Panc1 (cell line): Measurements from ENCODE around the gene FAM199X. TPM values are rescaled to one million over a fixed set of nuclear protein-coding genes. Genes with fewer than 3 reads are reported as not detected.

Source experiments
- ATAC-seq: fragments of 200-7000 bp; cut with Tn5 transposase; 2 replicates; pipeline ENCODE4 v1.9.1; 2020; ENCODE audit warnings: mild to moderate bottlenecking, moderate library complexity
- BruUV-seq: library from RNA; stranded (reverse); fragments of 400-500 nt; replicated peaks from 2 replicates; lab custom pipeline; 2021; lab: Mats Ljungman, UMichigan
- CTCF ChIA-PET: fragments of 300-600 bp; sonication (Branson Sonifier 250); formaldehyde crosslinking; loops from one replicate; lab custom pipeline; 2022; ENCODE audit warnings: antibody characterized with exemption; lab: Charles Lee
- POLR2A ChIA-PET: fragments of 300-600 bp; sonication (Branson Sonifier 250); formaldehyde crosslinking; loops from one replicate; lab custom pipeline; 2022; ENCODE audit warnings: antibody characterized with exemption; lab: Charles Lee
- DNase-seq: peaks from one replicate; pipeline ENCODE4 v3.0.0-alpha.2; 2010; ENCODE audit warnings: low read depth, low spot score
- H3K27ac ChIP-seq: 2 replicates; pipeline ENCODE4 v1.5.1; 2011; ENCODE audit warnings: mild to moderate bottlenecking, low read length, inconsistent platforms
- H3K27me3 ChIP-seq: fragments of 200-500 bp; sonication (Bioruptor generic); 2 replicates; pipeline ENCODE4 v1.6.0; 2014; ENCODE audit warnings: low read length, inconsistent platforms; ENCODE audit not compliant: control insufficient read depth, insufficient read depth
- H3K36me3 ChIP-seq: fragments of 200-500 bp; sonication (Bioruptor generic); 2 replicates; pipeline ENCODE4 v1.5.1; 2014; ENCODE audit warnings: inconsistent platforms, mild to moderate bottlenecking, low read length, moderate library complexity; ENCODE audit not compliant: control insufficient read depth, insufficient read depth
- H3K4me1 ChIP-seq: 2 replicates; pipeline ENCODE4 v1.5.1; 2011; ENCODE audit warnings: inconsistent platforms, mild to moderate bottlenecking, low read length, moderate library complexity; ENCODE audit not compliant: control insufficient read depth, insufficient read depth
- H3K4me3 ChIP-seq, 2 experiments: 2 replicates each; pipeline ENCODE4 v1.5.1; 2011 to 2012; ENCODE audit warnings: low read depth in 2 of 2, low read length in 2 of 2, mild to moderate bottlenecking in 2 of 2, inconsistent platforms in 1 of 2, moderate library complexity in 1 of 2
- H3K9me3 ChIP-seq: fragments of 200-500 bp; sonication (Bioruptor generic); 2 replicates; pipeline ENCODE4 v1.5.1; 2014; ENCODE audit warnings: low read depth, mild to moderate bottlenecking, inconsistent platforms, low read length, moderate library complexity; ENCODE audit not compliant: control insufficient read depth, insufficient read depth
- POLR2AphosphoS5 ChIP-seq: IDR thresholded peaks from 2 replicates; pipeline ENCODE4 v1.6.1; 2012; ENCODE audit warnings: mild to moderate bottlenecking, low read depth, low read length, moderate library complexity
- SIN3A ChIP-seq: IDR thresholded peaks from 2 replicates; pipeline ENCODE4 v1.6.1; 2012; ENCODE audit warnings: low read depth, mild to moderate bottlenecking, low read length, moderate library complexity, borderline replicate concordance; ENCODE audit not compliant: insufficient read depth
- TCF7L2 ChIP-seq: IDR thresholded peaks from 2 replicates; pipeline ENCODE4 v1.6.1; 2011; ENCODE audit warnings: mild to moderate bottlenecking, low read depth, low read length, inconsistent platforms
- in situ Hi-C: cut with HindIII; loops from 2 replicates; pipeline ENCODE4 v1.10.0; 2016; ENCODE audit warnings: low sequenced_read_pairs, low pct_unique_long_range_greater_than_20kb
- intact Hi-C: fragments of 100-400 bp; cut with micrococcal nuclease; formaldehyde crosslinking; loops from one replicate; pipeline ENCODE4 v1.10.0; 2022; ENCODE audit not compliant: unreplicated experiment
- total RNA-seq: library from RNA; stranded (reverse); gene quantifications from one replicate; pipeline ENCODE4 v1.2.1, GENCODE V29; 2021; ENCODE audit not compliant: unreplicated experiment
- TF ChIP-seq, protein P1 (sequence below), 2 experiments: IDR thresholded peaks; 2 replicates each; pipeline ENCODE4 v1.6.1; 2011 to 2012; ENCODE audit warnings: low read depth in 2 of 2, control low read depth in 1 of 2, low read length in 1 of 2, mild to moderate bottlenecking in 1 of 2, moderate library complexity in 1 of 2; ENCODE audit not compliant: insufficient read depth in 1 of 2
- TF ChIP-seq, protein P2 (sequence below): fragments of 450-650 bp; IDR thresholded peaks from 2 replicates; pipeline ENCODE4 v1.5.1; 2017; ENCODE audit warnings: mild to moderate bottlenecking

FAM199X gene
- total RNA-seq, 1 experiment from 2014 or later: 56.8 TPM

DNA sequence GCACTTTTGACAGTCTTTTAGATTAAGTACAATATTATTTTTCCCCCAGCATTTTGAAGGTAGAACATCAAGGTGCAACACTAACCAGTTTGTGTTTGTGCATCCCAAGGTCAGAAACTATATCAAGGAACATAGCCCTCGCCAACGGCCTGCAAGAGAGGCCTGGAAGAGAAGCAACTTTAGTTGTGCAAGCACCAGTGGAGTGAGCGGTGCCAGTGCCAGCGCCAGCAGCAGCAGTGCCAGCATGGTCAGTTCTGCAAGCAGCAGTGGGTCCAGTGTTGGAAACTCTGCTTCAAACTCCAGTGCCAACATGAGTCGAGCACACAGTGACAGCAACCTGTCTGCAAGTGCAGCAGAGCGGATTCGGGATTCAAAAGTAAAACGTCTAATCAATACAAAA is 21.7 kb downstream of the FAM199X start:
- Histone ChIP-seq H3K9me3 (no peaks in the 10 kb centered on the region), H3K36me3 (peaks cover 57% of the 10 kb centered on the region), H3K27me3 (no peaks in the 10 kb centered on the region), H3K4me1 (no peaks in the 10 kb centered on the region), H3K4me3 (no peak overlapping the region), H3K27ac (no peak overlapping the region)
- intact Hi-C loops (no loop called here), in situ Hi-C loops (no loop called here)
- BruUV-seq: no TSS peak
- POLR2A ChIA-PET: no interaction called here
- no peak for ATAC-seq
- no peak for DNase-seq
- TF ChIP-seq POLR2AphosphoS5 (no peak), TCF7L2 (no peak), SIN3A (no peak)
- TF ChIP-seq, protein P1, sequence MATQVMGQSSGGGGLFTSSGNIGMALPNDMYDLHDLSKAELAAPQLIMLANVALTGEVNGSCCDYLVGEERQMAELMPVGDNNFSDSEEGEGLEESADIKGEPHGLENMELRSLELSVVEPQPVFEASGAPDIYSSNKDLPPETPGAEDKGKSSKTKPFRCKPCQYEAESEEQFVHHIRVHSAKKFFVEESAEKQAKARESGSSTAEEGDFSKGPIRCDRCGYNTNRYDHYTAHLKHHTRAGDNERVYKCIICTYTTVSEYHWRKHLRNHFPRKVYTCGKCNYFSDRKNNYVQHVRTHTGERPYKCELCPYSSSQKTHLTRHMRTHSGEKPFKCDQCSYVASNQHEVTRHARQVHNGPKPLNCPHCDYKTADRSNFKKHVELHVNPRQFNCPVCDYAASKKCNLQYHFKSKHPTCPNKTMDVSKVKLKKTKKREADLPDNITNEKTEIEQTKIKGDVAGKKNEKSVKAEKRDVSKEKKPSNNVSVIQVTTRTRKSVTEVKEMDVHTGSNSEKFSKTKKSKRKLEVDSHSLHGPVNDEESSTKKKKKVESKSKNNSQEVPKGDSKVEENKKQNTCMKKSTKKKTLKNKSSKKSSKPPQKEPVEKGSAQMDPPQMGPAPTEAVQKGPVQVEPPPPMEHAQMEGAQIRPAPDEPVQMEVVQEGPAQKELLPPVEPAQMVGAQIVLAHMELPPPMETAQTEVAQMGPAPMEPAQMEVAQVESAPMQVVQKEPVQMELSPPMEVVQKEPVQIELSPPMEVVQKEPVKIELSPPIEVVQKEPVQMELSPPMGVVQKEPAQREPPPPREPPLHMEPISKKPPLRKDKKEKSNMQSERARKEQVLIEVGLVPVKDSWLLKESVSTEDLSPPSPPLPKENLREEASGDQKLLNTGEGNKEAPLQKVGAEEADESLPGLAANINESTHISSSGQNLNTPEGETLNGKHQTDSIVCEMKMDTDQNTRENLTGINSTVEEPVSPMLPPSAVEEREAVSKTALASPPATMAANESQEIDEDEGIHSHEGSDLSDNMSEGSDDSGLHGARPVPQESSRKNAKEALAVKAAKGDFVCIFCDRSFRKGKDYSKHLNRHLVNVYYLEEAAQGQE (IDR thresholded peaks at IDR 0.05; ENCODE audit: insufficient read depth in 1 of 2, low read depth in 2 of 2, low read length in 1 of 2): no peak
- TF ChIP-seq, protein P2, sequence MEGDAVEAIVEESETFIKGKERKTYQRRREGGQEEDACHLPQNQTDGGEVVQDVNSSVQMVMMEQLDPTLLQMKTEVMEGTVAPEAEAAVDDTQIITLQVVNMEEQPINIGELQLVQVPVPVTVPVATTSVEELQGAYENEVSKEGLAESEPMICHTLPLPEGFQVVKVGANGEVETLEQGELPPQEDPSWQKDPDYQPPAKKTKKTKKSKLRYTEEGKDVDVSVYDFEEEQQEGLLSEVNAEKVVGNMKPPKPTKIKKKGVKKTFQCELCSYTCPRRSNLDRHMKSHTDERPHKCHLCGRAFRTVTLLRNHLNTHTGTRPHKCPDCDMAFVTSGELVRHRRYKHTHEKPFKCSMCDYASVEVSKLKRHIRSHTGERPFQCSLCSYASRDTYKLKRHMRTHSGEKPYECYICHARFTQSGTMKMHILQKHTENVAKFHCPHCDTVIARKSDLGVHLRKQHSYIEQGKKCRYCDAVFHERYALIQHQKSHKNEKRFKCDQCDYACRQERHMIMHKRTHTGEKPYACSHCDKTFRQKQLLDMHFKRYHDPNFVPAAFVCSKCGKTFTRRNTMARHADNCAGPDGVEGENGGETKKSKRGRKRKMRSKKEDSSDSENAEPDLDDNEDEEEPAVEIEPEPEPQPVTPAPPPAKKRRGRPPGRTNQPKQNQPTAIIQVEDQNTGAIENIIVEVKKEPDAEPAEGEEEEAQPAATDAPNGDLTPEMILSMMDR: no peak
- CTCF ChIA-PET: no interaction called here

DNA sequence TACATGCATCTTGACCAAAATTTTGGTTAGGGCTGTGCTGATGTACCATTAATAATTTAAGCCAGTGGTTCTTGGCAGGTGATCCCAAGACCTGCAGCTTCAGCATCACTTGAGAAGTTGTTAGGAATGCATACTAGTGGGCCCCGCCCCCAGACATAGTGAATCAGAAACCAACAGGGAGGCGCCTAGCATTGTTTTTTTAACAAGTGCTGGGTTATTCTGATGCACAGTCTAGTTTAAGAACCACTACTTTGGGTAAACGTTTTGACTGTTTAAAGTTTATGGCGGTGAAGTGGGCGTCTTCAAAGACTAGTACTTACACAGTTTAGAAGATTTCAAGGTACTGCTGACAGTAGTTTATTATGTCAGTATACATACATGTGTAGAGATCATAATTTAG is 23.6 kb downstream of the FAM199X start:
- no peak overlapping the region for H3K27ac ChIP-seq
- no peaks in the 10 kb centered on the region for H3K9me3 ChIP-seq
- TF ChIP-seq, protein P1 (IDR thresholded peaks at IDR 0.05; ENCODE audit: insufficient read depth in 1 of 2, low read depth in 2 of 2, low read length in 1 of 2): no peak
- TF ChIP-seq TCF7L2 (no peak), POLR2AphosphoS5 (no peak), SIN3A (no peak)
- TF ChIP-seq, protein P2: no peak
- no peak overlapping the region for H3K4me3 ChIP-seq
- ATAC-seq (no peak), DNase-seq (no peak)
- no peaks in the 10 kb centered on the region for H3K27me3 ChIP-seq
- TSS peak; percentile 36 for BruUV-seq
- peaks cover 58% of the 10 kb centered on the region for H3K36me3 ChIP-seq
- ChIA-PET POLR2A (no interaction called here), CTCF (no interaction called here)
- H3K4me1 ChIP-seq: no peaks in the 10 kb centered on the region
- intact Hi-C loops: no loop called here
- in situ Hi-C loops: no loop called here
